ENCODE data around the gene CNTNAP5. TPM values are rescaled to one million over a fixed set of nuclear protein-coding genes. Genes with fewer than 3 reads are reported as not detected.
A peak's percentile ranks its signal among the peaks of the same experiment; 100 is the strongest.

CNTNAP5 gene
- total RNA-seq, 1 donor from 2014 or later: not detected

DNA sequence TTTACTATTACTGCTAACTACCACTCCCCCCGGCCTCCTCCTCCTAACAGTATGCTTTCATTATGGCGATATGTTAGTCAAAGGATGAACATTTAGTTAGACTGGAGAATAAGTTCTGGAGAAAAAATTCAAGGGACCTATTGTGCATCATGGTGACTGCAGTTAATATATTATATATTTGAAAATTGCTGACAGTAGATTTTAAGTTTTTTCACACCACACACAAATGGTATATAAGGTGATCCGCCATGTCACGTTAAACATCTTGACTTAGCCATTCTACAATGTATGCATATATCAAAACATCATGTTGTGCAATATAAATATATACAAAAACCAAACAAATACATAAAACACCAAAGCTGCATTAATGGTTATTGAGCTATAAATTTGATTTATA lies 873.7 kb downstream of the CNTNAP5 start:
- DNase-seq (ENCODE audit: low read depth): no peak
- Histone ChIP-seq H3K27me3 (ENCODE audit: control insufficient read depth, insufficient read depth, low read length) (no peaks in the 10 kb centered on the region), H3K36me3 (ENCODE audit: control insufficient read depth, insufficient read depth, low read length) (no peaks in the 10 kb centered on the region), H3K4me3 (ENCODE audit: low read depth, low read length) (no peak overlapping the region)
- TF ChIP-seq, protein P1, sequence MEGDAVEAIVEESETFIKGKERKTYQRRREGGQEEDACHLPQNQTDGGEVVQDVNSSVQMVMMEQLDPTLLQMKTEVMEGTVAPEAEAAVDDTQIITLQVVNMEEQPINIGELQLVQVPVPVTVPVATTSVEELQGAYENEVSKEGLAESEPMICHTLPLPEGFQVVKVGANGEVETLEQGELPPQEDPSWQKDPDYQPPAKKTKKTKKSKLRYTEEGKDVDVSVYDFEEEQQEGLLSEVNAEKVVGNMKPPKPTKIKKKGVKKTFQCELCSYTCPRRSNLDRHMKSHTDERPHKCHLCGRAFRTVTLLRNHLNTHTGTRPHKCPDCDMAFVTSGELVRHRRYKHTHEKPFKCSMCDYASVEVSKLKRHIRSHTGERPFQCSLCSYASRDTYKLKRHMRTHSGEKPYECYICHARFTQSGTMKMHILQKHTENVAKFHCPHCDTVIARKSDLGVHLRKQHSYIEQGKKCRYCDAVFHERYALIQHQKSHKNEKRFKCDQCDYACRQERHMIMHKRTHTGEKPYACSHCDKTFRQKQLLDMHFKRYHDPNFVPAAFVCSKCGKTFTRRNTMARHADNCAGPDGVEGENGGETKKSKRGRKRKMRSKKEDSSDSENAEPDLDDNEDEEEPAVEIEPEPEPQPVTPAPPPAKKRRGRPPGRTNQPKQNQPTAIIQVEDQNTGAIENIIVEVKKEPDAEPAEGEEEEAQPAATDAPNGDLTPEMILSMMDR (IDR thresholded peaks at IDR 0.05; ENCODE audit: insufficient read depth, low read length, poor library complexity, severe bottlenecking): no peak

DNA sequence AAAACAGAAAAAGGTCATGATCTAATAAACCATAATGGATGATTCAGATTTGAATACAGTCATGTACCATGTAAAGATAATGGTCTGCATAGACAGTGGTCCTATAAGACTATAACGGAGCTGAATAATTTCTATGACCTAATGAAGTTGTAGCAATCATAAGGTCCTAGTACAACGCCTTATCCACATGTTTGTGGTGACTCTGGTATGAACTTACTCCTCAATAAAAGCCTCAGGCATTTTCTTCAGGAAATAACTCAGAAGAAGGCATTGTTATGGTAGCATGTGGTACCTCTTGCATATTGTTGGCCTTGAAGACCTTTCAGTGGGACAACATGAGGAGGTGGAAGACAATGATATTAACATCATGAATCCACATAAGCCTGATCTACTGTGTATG lies 883.3 kb downstream of the CNTNAP5 start:
- no peak overlapping the region for H3K4me3 ChIP-seq (ENCODE audit: low read depth, low read length)
- no peaks in the 10 kb centered on the region for H3K36me3 ChIP-seq (ENCODE audit: control insufficient read depth, insufficient read depth, low read length)
- no peak for DNase-seq (ENCODE audit: low read depth)
- TF ChIP-seq, protein P1 (IDR thresholded peaks at IDR 0.05; ENCODE audit: insufficient read depth, low read length, poor library complexity, severe bottlenecking): no peak
- no peaks in the 10 kb centered on the region for H3K27me3 ChIP-seq (ENCODE audit: control insufficient read depth, insufficient read depth, low read length)

DNA sequence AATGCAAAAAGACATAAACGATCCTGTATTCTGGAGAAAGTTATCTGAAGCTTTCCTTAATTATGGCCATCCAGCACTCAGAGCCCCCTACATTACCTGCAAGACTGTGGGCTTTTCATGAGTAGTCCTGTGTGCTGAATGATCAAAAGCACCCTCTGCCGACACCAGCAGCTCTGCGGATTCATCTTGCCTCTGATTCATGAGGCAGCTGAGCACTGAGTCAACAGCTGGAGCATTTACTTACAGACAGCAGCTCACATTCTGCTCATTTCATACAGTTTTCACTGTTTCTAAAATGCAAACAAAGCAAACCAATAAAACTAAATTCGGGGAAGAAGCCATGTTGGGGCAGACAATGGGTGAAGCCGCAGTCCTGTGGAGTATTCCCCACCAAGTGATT lies 886.5 kb downstream of the CNTNAP5 start:
- Histone ChIP-seq H3K36me3 (ENCODE audit: control insufficient read depth, insufficient read depth, low read length) (no peaks in the 10 kb centered on the region), H3K27me3 (ENCODE audit: control insufficient read depth, insufficient read depth, low read length) (no peaks in the 10 kb centered on the region), H3K4me3 (ENCODE audit: low read depth, low read length) (no peak overlapping the region)
- DNase-seq (ENCODE audit: low read depth): peak; percentile 37
- TF ChIP-seq, protein P1 (IDR thresholded peaks at IDR 0.05; ENCODE audit: insufficient read depth, low read length, poor library complexity, severe bottlenecking): no peak

DNA sequence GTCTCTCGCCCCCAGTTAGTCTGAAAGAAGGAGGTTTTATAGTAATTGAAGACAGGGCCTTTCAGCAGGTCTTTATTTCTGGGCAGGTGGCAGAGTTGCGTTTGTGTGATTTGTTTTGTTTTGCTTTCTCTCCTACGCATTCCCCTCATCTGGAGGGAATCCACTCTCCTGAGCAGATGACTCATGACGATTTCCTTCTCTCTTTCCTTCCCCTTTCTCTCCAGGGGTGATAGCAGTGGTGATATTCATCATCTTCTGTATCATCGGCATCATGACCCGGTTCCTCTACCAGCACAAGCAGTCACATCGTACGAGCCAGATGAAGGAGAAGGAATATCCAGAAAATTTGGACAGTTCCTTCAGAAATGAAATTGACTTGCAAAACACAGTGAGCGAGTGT lies 888.8 kb downstream of the CNTNAP5 start:
- Histone ChIP-seq H3K36me3 (ENCODE audit: control insufficient read depth, insufficient read depth, low read length) (no peaks in the 10 kb centered on the region), H3K27me3 (ENCODE audit: control insufficient read depth, insufficient read depth, low read length) (no peaks in the 10 kb centered on the region), H3K4me3 (ENCODE audit: low read depth, low read length) (no peak overlapping the region)
- TF ChIP-seq, protein P1 (IDR thresholded peaks at IDR 0.05; ENCODE audit: insufficient read depth, low read length, poor library complexity, severe bottlenecking): no peak
- DNase-seq (ENCODE audit: low read depth): peak; percentile 21

DNA sequence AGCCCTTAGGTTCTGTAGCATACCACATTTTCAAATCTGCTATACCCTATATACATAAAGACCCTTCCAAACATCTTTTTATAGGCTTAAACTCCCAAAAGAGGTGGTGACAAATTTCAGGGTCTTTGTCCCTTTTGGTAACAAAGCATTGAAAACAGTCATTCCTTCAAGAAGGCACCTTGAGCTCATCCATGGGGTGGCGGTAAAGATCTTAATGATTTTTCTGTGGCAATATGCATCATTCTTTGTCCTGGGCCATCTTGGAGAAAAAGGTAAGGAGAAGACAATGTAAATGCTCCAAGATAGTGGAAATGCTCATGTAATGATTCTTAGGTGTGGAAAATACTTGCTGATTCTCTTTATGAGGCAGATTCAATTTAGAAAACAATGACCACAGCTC lies 890.5 kb downstream of the CNTNAP5 start:
- TF ChIP-seq, protein P1 (IDR thresholded peaks at IDR 0.05; ENCODE audit: insufficient read depth, low read length, poor library complexity, severe bottlenecking): no peak
- Histone ChIP-seq H3K36me3 (ENCODE audit: control insufficient read depth, insufficient read depth, low read length) (no peaks in the 10 kb centered on the region), H3K4me3 (ENCODE audit: low read depth, low read length) (no peak overlapping the region), H3K27me3 (ENCODE audit: control insufficient read depth, insufficient read depth, low read length) (no peaks in the 10 kb centered on the region)
- no peak for DNase-seq (ENCODE audit: low read depth)

DNA sequence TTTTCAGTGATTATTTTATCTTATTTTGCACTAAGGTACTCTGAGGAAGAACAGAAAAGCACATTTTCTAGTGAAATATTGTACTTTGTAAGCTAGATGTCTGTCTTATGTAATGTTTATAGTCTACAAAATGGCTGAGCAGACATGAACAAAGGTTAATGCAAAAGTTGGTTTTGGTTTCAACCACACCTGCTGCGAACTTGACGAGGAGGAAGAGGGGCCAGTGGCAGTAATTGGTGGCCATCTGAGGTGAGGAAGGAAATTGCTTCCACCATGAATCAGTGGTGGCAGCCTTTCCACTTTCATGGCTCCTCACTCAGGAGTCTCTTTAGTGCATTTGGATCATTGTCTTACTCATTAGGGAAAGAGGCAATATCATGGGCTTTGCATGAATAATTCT lies 894.2 kb downstream of the CNTNAP5 start:
- Histone ChIP-seq H3K4me3 (ENCODE audit: low read depth, low read length) (no peak overlapping the region), H3K36me3 (ENCODE audit: control insufficient read depth, insufficient read depth, low read length) (no peaks in the 10 kb centered on the region), H3K27me3 (ENCODE audit: control insufficient read depth, insufficient read depth, low read length) (no peaks in the 10 kb centered on the region)
- TF ChIP-seq, protein P1 (IDR thresholded peaks at IDR 0.05; ENCODE audit: insufficient read depth, low read length, poor library complexity, severe bottlenecking): no peak
- DNase-seq (ENCODE audit: low read depth): no peak

All from kidney epithelial cell (primary cell).